Breast epithelium (tissue), 3 donors: ENCODE data around the gene SRC.

Experiments
- POLR2A ChIP-seq: fragments of 450-650 bp; IDR thresholded peaks from one replicate; pipeline ENCODE4 v1.6.1; 2016; ENCODE audit warnings: antibody characterized with exemption, mild to moderate bottlenecking, moderate library complexity
- TF ChIP-seq, protein P1 (sequence below), 3 donors: fragments of 450-650 bp; IDR thresholded peaks; one replicate each; pipeline ENCODE4 v1.5.1; 2016 to 2017; ENCODE audit warnings: antibody characterized with exemption in 3 of 3, mild to moderate bottlenecking in 3 of 3, moderate library complexity in 3 of 3

GRCh38 chr20:37403107-37404033, 57.4 kb downstream of the SRC start:
- TF ChIP-seq, protein P1, sequence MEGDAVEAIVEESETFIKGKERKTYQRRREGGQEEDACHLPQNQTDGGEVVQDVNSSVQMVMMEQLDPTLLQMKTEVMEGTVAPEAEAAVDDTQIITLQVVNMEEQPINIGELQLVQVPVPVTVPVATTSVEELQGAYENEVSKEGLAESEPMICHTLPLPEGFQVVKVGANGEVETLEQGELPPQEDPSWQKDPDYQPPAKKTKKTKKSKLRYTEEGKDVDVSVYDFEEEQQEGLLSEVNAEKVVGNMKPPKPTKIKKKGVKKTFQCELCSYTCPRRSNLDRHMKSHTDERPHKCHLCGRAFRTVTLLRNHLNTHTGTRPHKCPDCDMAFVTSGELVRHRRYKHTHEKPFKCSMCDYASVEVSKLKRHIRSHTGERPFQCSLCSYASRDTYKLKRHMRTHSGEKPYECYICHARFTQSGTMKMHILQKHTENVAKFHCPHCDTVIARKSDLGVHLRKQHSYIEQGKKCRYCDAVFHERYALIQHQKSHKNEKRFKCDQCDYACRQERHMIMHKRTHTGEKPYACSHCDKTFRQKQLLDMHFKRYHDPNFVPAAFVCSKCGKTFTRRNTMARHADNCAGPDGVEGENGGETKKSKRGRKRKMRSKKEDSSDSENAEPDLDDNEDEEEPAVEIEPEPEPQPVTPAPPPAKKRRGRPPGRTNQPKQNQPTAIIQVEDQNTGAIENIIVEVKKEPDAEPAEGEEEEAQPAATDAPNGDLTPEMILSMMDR (IDR thresholded peaks at IDR 0.05): no peak
- TF ChIP-seq POLR2A: no peak
